GM19099 (cell line): ENCODE data around the gene NTNG1.

Source experiments
- POLR2A ChIP-seq: IDR thresholded peaks from 3 replicates; pipeline ENCODE4 v1.6.1; 2011; ENCODE audit warnings: low read depth; ENCODE audit not compliant: insufficient read length; ENCODE audit errors: extremely low read depth

NTNG1 gene

GRCh38 chr1:107299521-107299920 is 158.7 kb downstream of the NTNG1 start:
- no peak for TF ChIP-seq POLR2A

- no peak for TF ChIP-seq POLR2A
Measured at GRCh38 chr1:107309962-107310361, 169.1 kb downstream of the NTNG1 start.

GRCh38 chr1:107315652-107316051 is 174.8 kb downstream of the NTNG1 start:
- no peak for TF ChIP-seq POLR2A

- TF ChIP-seq POLR2A: no peak
Measured at GRCh38 chr1:107318932-107319331, 178.1 kb downstream of the NTNG1 start.

DNA sequence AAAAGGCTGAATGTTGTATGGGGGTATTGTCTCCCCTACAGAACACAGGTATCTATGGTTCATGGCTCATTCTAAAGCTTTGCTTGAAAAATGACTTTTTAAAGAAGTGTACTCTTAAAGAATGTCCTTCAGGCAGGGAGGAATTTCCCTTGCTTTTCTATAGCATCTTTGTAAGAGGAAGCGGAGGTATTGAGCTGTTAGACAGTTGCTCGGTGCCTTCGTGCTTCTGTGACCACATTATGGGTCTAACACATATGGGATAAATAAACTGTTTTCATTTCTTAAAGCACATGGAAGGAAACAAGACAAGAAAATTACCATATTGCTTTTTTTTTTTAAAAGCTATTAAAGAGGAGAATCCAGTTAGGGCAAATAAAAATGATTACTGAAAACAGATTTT is 182.9 kb downstream of the NTNG1 start:
- no peak for TF ChIP-seq POLR2A

- no peak for TF ChIP-seq POLR2A
Measured at GRCh38 chr1:107326824-107327445, 186.1 kb downstream of the NTNG1 start.

- no peak for TF ChIP-seq POLR2A
Measured at GRCh38 chr1:107327446-107327845, 186.6 kb downstream of the NTNG1 start.

DNA sequence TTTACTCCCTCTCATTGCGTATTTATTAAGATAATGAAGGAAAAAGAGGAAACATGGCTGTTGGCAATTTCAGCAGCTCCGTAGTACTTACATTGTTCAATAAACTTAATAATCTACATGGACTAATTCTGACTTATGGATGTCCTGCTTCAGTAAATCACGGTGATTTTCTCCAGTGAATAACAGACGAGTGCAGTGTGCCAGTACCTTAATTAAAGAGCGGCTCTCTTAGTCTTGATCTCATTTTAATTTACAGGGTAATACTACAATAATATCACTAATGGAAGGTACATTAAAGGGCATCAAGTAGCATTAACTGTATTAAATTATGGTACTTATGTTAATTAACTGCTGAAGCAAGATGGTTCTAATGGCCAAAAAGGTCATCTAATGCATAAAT is 187.2 kb downstream of the NTNG1 start:
- TF ChIP-seq POLR2A: no peak

DNA sequence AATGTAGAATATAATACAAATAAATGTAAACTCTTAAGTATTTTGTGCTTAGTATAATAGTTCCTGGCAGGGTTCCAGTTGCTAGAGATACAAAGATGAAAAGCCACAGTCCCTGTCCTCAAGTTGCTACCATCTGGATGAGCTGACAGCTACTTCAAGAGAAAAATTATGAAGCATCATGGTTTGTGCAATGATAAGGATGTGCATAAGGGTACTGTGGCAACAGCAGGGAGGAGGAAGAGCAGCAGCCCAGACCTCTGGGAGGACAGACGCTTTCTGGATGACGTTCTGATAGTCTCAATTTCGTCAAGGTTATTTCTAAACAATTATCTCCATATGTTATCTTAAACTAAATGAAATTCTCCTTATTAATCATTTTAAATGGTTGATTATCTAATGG is 198.9 kb downstream of the NTNG1 start:
- no peak for TF ChIP-seq POLR2A

- TF ChIP-seq POLR2A: no peak
Measured at GRCh38 chr1:107342316-107342715, 201.5 kb downstream of the NTNG1 start.

GRCh38 chr1:107342768-107343167 is 201.9 kb downstream of the NTNG1 start:
- TF ChIP-seq POLR2A: no peak

- TF ChIP-seq POLR2A: no peak
Measured at GRCh38 chr1:107343601-107344000, 202.8 kb downstream of the NTNG1 start.

DNA sequence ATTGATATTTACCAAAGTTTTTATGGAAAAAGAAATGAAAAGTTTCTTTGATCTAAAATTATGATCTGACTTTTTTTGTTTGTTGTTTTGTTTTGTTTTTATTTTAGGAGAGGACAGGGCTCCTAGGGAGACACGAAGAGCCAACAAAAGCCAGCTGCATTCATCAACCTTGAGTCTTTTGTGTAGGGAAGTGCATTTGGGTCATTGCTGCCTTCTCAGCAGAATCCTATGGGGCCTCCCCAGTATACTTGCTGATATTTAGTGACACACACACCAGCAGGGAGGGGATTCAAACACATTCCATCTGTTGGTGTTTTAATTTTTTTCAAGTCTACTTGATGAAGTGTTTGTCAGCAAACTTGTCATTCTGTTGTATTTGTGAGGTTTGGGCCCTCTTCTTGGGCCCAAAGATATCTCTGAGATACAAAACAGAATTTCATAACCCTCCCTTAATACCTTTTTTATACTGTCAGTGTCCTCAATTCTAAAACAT is 203.5 kb downstream of the NTNG1 start:
- TF ChIP-seq POLR2A: no peak

- TF ChIP-seq POLR2A: no peak
Measured at GRCh38 chr1:107344836-107345235, 204.0 kb downstream of the NTNG1 start.

GRCh38 chr1:107352850-107353249 is 212.0 kb downstream of the NTNG1 start:
- no peak for TF ChIP-seq POLR2A

GRCh38 chr1:107357376-107357775 is 216.5 kb downstream of the NTNG1 start:
- no peak for TF ChIP-seq POLR2A
